Measurements from ENCODE around the gene SLC66A3.

SLC66A3 gene

GRCh38 chr2:11155381-11156035, at the start of gene SLC66A3:
TSS of gene SLC66A3 (plus strand) at chr2:11155467. CDS start at chr2:11155547, 80 bp downstream.
- no peak for FAIRE-seq

- no peak for FAIRE-seq
These were observed 46.3 kb upstream of the SLC66A3 start for GRCh38 chr2:11109002-11109401.

- no peak for FAIRE-seq
These were observed 42.3 kb upstream of the SLC66A3 start for GRCh38 chr2:11112870-11113428.

- no peak for FAIRE-seq
These were observed 37.5 kb upstream of the SLC66A3 start for GRCh38 chr2:11117776-11118175.

GRCh38 chr2:11118761-11119160, 36.5 kb upstream of the SLC66A3 start:
- FAIRE-seq, result no peak

GRCh38 chr2:11121099-11121822, 34.0 kb upstream of the SLC66A3 start:
- FAIRE-seq, result no peak

- no peak for FAIRE-seq
These were observed 33.5 kb upstream of the SLC66A3 start for GRCh38 chr2:11121823-11122155.

GRCh38 chr2:11122380-11122779, 32.9 kb upstream of the SLC66A3 start:
- no peak for FAIRE-seq

GRCh38 chr2:11123001-11123809, 32.1 kb upstream of the SLC66A3 start:
- FAIRE-seq, result no peak

GRCh38 chr2:11123856-11124759, 31.2 kb upstream of the SLC66A3 start:
- no peak for FAIRE-seq

- no peak for FAIRE-seq
These were observed 30.6 kb upstream of the SLC66A3 start for GRCh38 chr2:11124760-11125068.

- no peak for FAIRE-seq
These were observed 27.5 kb upstream of the SLC66A3 start for GRCh38 chr2:11127761-11128160.

GRCh38 chr2:11128243-11128951, 26.9 kb upstream of the SLC66A3 start:
- no peak for FAIRE-seq

GRCh38 chr2:11129598-11130449, 25.4 kb upstream of the SLC66A3 start:
- FAIRE-seq, result no peak

GRCh38 chr2:11131166-11131920, 23.9 kb upstream of the SLC66A3 start:
- FAIRE-seq, result no peak

- no peak for FAIRE-seq
These were observed 23.1 kb upstream of the SLC66A3 start for GRCh38 chr2:11132036-11132671.

GRCh38 chr2:11133238-11133935, 21.9 kb upstream of the SLC66A3 start:
- FAIRE-seq, result no peak

- no peak for FAIRE-seq
These were observed 21.3 kb upstream of the SLC66A3 start for GRCh38 chr2:11133936-11134320.

GRCh38 chr2:11134349-11134748, 20.9 kb upstream of the SLC66A3 start:
- FAIRE-seq, result no peak
